ENCODE measurements around the gene GRIK4.
A peak's percentile ranks its signal among the peaks of the same experiment; 100 is the strongest.
"Not testable (repeated sequence)": the region's sequence is repeated elsewhere in the genome, so short reads cannot be mapped to it uniquely, and the experiment has no call there.

The GRIK4 gene

GRCh38 chr11:121004206-121004840, 492.8 kb downstream of the GRIK4 start:
- no peak for DNase-seq (ENCODE audit: low read depth)

- DNase-seq (ENCODE audit: low read depth): no peak
Observed at GRCh38 chr11:121006922-121007321, 495.4 kb downstream of the GRIK4 start.

- DNase-seq (ENCODE audit: low read depth): no peak
Observed at GRCh38 chr11:121008551-121008950, 497.0 kb downstream of the GRIK4 start.

- no peak for DNase-seq (ENCODE audit: low read depth)
Observed at GRCh38 chr11:121012091-121012490, 500.5 kb downstream of the GRIK4 start.

- no peak for DNase-seq (ENCODE audit: low read depth)
Observed at GRCh38 chr11:121018746-121019145, 507.2 kb downstream of the GRIK4 start.

- not testable (repeated sequence) for DNase-seq (ENCODE audit: low read depth)
Observed at GRCh38 chr11:121021718-121022117, 510.2 kb downstream of the GRIK4 start.

GRCh38 chr11:121023848-121024751, 512.6 kb downstream of the GRIK4 start, which contains the start of gene TBCEL:
TSS of gene TBCEL (plus strand) at chr11:121024102. CDS start at chr11:121045691, 21,589 bp downstream.
- peak; percentile 55 for DNase-seq (ENCODE audit: low read depth)

- DNase-seq (ENCODE audit: low read depth): no peak
Observed at GRCh38 chr11:121024989-121025388, 513.4 kb downstream of the GRIK4 start.

- DNase-seq (ENCODE audit: low read depth): no peak
Observed at GRCh38 chr11:121029153-121029552, 517.6 kb downstream of the GRIK4 start.

GRCh38 chr11:121029813-121030445, 518.4 kb downstream of the GRIK4 start:
- no peak for DNase-seq (ENCODE audit: low read depth)

GRCh38 chr11:121031167-121031566, 519.6 kb downstream of the GRIK4 start:
- no peak for DNase-seq (ENCODE audit: low read depth)

- DNase-seq (ENCODE audit: low read depth): not testable (repeated sequence)
Observed at GRCh38 chr11:121031648-121032047, 520.1 kb downstream of the GRIK4 start.

- DNase-seq (ENCODE audit: low read depth): no peak
Observed at GRCh38 chr11:121032546-121032945, 521.0 kb downstream of the GRIK4 start.

GRCh38 chr11:121033635-121034034, 522.1 kb downstream of the GRIK4 start:
- DNase-seq (ENCODE audit: low read depth): no peak

- DNase-seq (ENCODE audit: low read depth): no peak
Observed at GRCh38 chr11:121035169-121035755, 523.7 kb downstream of the GRIK4 start.

GRCh38 chr11:121035780-121036179, 524.2 kb downstream of the GRIK4 start:
- DNase-seq (ENCODE audit: low read depth): no peak

- DNase-seq (ENCODE audit: low read depth): no peak
Observed at GRCh38 chr11:121037016-121037415, 525.5 kb downstream of the GRIK4 start.

All from GM04504 (cell line).